AG20443 (cell line): ENCODE results near the gene PRMT2.

ENCODE experiments used
- DNase-seq: peaks from one replicate; pipeline ENCODE4 v3.0.0; 2012; ENCODE audit warnings: low spot score, mixed read lengths

PRMT2 gene

GRCh38 chr21:46643379-46644177, 8.1 kb downstream of the PRMT2 start:
- DNase-seq: no peak

GRCh38 chr21:46645840-46646239, 10.4 kb downstream of the PRMT2 start:
- DNase-seq: no peak

GRCh38 chr21:46646541-46647154, 11.2 kb downstream of the PRMT2 start:
- DNase-seq: no peak

GRCh38 chr21:46648539-46648938, 13.1 kb downstream of the PRMT2 start:
- DNase-seq: no peak

- no peak for DNase-seq
Observed at GRCh38 chr21:46649356-46649755, 13.9 kb downstream of the PRMT2 start.

GRCh38 chr21:46650476-46651098, 15.1 kb downstream of the PRMT2 start:
- DNase-seq: no peak

- DNase-seq: no peak
Observed at GRCh38 chr21:46651121-46651520, 15.6 kb downstream of the PRMT2 start.

- no peak for DNase-seq
Observed at GRCh38 chr21:46655230-46655629, 19.8 kb downstream of the PRMT2 start.

GRCh38 chr21:46656820-46657219, 21.3 kb downstream of the PRMT2 start:
- no peak for DNase-seq

GRCh38 chr21:46660505-46660904, 25.0 kb downstream of the PRMT2 start:
- DNase-seq: no peak

GRCh38 chr21:46661211-46661625, 25.7 kb downstream of the PRMT2 start:
- DNase-seq: peak; percentile 97

GRCh38 chr21:46661642-46662366, 26.3 kb downstream of the PRMT2 start:
- DNase-seq: no peak

GRCh38 chr21:46662367-46662654, 26.8 kb downstream of the PRMT2 start:
- DNase-seq: no peak

- DNase-seq: no peak
Observed at GRCh38 chr21:46662765-46663500, 27.5 kb downstream of the PRMT2 start.

- DNase-seq: no peak
Observed at GRCh38 chr21:46663754-46664153, 28.3 kb downstream of the PRMT2 start.

- DNase-seq: no peak
Observed at GRCh38 chr21:46664316-46664995, 29.0 kb downstream of the PRMT2 start.

GRCh38 chr21:46665566-46665965, 30.1 kb downstream of the PRMT2 start:
- DNase-seq: no peak

GRCh38 chr21:46666941-46667740, 31.7 kb downstream of the PRMT2 start:
- DNase-seq: peak; percentile 29

GRCh38 chr21:46667741-46668380, 32.4 kb downstream of the PRMT2 start:
- peak; percentile 48 for DNase-seq

GRCh38 chr21:46668381-46668780, 32.9 kb downstream of the PRMT2 start:
- no peak for DNase-seq
